ENCODE results near the gene LCAT. TPM values are rescaled to one million over a fixed set of nuclear protein-coding genes. Genes with fewer than 3 reads are reported as not detected.

The LCAT gene
- total RNA-seq, 6 donors from 2014 or later, result 21.9 to 117 (median 26.1) TPM

DNA sequence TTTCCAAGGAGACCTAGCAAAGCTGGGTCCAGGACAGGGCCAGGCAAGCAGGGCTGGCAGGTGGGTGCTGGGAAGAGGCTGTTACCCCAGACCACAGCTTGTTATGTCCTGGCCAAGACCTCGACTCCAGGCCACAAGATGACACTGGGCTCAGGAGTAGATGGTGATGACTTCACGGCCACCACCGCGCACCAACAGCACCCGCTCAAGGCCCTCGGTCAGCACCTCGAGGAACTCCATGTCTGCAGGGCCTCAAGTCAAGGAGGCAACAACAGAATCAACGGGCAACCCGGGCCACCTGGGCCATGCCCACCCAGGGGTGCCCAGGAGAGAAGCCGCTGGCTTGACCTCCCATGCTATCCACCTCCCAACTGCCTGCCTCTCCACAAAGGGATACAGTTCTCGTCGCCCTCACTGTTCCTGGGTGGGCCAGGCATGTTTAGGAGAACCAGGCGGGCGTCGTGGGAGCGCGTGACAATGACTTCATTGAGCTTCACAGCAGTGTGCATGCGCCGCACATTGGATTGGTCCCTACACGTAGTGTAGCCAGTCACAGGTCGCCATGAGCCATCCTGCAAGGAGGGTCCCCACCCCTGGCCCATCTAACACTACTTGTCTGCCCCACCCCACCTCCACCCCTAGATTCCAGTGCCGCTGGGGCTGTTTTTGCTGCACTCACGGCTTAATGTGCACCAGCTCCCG is 921 bp upstream of the LCAT start:
- ATAC-seq (ENCODE audit: low FRiP score in 2 of 2), result no peak
- Histone ChIP-seq H3K4me1 (peaks cover 0 to 25% (median 7%) of the 10 kb centered on the region in 4 donors), H3K4me3 (no peak overlapping the region), H3K27me3 (no peaks in the 10 kb centered on the region), H3K36me3 (peaks cover 30 to 98% (median 87%) of the 10 kb centered on the region in 4 donors), H3K9me3 (no peaks in the 10 kb centered on the region), H3K27ac (peak overlapping the region; percentile 48 to 70 (median 69))
- 95 to 97% methylated on average over 14 to 19 of the region's 24 CpGs for WGBS, 2 donors
- TF ChIP-seq POLR2A (IDR thresholded peaks at IDR 0.05) (no peak), EP300 (IDR thresholded peaks at IDR 0.05) (no peak), POLR2AphosphoS5 (IDR thresholded peaks at IDR 0.05) (no peak)
- TF ChIP-seq, protein P1, sequence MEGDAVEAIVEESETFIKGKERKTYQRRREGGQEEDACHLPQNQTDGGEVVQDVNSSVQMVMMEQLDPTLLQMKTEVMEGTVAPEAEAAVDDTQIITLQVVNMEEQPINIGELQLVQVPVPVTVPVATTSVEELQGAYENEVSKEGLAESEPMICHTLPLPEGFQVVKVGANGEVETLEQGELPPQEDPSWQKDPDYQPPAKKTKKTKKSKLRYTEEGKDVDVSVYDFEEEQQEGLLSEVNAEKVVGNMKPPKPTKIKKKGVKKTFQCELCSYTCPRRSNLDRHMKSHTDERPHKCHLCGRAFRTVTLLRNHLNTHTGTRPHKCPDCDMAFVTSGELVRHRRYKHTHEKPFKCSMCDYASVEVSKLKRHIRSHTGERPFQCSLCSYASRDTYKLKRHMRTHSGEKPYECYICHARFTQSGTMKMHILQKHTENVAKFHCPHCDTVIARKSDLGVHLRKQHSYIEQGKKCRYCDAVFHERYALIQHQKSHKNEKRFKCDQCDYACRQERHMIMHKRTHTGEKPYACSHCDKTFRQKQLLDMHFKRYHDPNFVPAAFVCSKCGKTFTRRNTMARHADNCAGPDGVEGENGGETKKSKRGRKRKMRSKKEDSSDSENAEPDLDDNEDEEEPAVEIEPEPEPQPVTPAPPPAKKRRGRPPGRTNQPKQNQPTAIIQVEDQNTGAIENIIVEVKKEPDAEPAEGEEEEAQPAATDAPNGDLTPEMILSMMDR (IDR thresholded peaks at IDR 0.05), result no peak
- no peak for DNase-seq

DNA sequence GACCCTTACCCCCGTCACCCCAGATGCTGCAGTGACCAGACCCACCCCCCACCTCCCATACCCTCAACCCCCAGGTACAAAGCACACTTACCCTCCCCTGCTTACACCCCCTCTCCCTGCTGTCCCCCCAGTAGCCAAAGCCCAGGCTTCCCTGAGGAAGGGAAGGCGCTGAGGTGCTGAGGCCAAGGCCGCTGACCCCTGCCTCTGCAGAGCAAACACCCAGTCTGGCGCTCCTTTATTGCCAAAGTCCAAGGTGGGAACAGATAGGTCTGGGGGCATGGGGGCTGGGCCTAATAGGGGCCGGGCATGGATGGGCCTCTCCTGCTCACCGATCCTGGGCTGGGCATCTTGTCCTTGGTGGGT is 683 bp downstream of the LCAT start:
- H3K27ac ChIP-seq, result peak overlapping the region; percentile 48 to 70 (median 69)

DNA sequence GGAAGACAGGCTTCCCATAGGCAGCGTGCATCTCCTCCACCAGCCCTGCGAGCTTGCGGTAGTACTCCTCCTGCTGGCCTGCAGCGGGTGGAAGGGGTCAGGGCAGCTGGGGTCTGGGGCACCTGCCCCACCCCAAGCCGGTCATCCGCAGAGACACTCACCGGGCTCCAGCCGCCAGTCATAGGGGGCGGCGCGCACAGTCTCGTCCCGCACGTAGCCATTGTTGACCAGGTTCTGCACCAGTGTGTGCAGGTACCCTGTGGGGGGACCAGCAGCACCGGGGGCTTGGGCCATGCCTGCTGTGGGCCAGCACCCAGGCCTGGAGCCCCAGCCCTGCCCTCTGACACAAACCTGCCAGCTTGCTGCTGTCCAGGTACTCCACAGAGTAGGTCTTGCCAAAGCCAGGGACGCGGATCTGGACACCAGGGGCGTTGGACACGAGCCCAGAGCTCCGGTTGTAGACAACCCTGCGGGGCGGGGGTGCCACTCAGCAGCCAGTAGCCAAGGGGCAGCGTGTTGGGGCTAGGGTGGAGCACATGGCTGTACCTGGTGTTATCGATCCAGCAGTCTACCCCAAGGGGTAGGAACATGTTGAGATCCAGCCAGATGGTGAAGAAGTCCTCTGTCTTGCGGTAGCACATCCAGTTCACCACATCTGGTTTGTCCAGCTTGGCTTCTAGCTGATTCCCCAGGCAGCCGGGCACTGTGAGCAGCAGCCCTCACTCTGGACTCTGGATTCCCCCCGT is 1.2 kb downstream of the LCAT start:
- H3K27ac ChIP-seq, result peak overlapping the region; percentile 48 to 70 (median 69)
- no peak for ATAC-seq (ENCODE audit: low FRiP score in 2 of 2)
- WGBS, 2 donors, result 83 to 87% methylated on average over 4 to 26 of the region's 27 CpGs
- no peaks in the 10 kb centered on the region for H3K9me3 ChIP-seq
- no peak overlapping the region for H3K4me3 ChIP-seq
- peak in 1 of 2 donors; percentile 83 for DNase-seq
- TF ChIP-seq, protein P1 (IDR thresholded peaks at IDR 0.05), result no peak
- TF ChIP-seq EP300 (IDR thresholded peaks at IDR 0.05), result no peak
- peaks cover 17 to 87% (median 71%) of the 10 kb centered on the region in 4 donors for H3K36me3 ChIP-seq
- no peaks in the 10 kb centered on the region for H3K27me3 ChIP-seq
- H3K4me1 ChIP-seq, result peaks cover 0 to 29% (median 7%) of the 10 kb centered on the region in 4 donors

More for the DNA sequence above, 683 bp downstream of the LCAT start:
- no peak for DNase-seq
- Histone ChIP-seq H3K4me3 (no peak overlapping the region), H3K27me3 (no peaks in the 10 kb centered on the region), H3K36me3 (peaks cover 19 to 93% (median 77%) of the 10 kb centered on the region in 4 donors), H3K4me1 (peaks cover 0 to 29% (median 7%) of the 10 kb centered on the region in 4 donors), H3K9me3 (no peaks in the 10 kb centered on the region)
- TF ChIP-seq, protein P1 (IDR thresholded peaks at IDR 0.05), result no peak
- TF ChIP-seq POLR2A (IDR thresholded peaks at IDR 0.05) (no peak), EP300 (IDR thresholded peaks at IDR 0.05) (no peak), POLR2AphosphoS5 (IDR thresholded peaks at IDR 0.05) (no peak)
- no peak for ATAC-seq (ENCODE audit: low FRiP score in 2 of 2)
- 91% methylated on average over 6 of the region's 6 CpGs; no CpG with 5 or more reads in 1 of the 2 donors for WGBS, 2 donors

DNA sequence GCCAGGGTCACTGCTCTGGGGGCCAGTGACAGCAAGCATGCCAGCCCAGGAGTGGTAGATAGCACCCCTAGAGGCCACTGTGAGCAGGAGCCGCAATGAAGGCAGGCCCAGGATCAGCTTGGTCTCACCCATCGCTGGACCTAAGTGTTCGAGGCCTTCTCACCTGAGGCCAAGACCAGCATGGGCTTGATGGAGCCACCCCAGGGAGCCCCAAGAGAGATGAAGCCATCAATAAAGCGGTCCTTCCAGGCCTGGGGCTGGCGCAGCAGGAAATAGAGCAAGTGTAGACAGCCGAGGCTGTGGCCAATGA is 1.8 kb downstream of the LCAT start:
- DNase-seq (no peak), ATAC-seq (ENCODE audit: low FRiP score in 2 of 2) (peak in 1 of 2 donors; percentile 46)
- no peaks in the 10 kb centered on the region for H3K9me3 ChIP-seq
- H3K4me3 ChIP-seq, result no peak overlapping the region
- peaks cover 13 to 82% (median 66%) of the 10 kb centered on the region in 4 donors for H3K36me3 ChIP-seq
- 82% methylated on average over 6 of the region's 6 CpGs; no CpG with 5 or more reads in 1 of the 2 donors for WGBS, 2 donors
- TF ChIP-seq EP300 (IDR thresholded peaks at IDR 0.05), result no peak
- TF ChIP-seq, protein P1 (IDR thresholded peaks at IDR 0.05), result peak; percentile 47 to 68 (median 58)
- no peaks in the 10 kb centered on the region for H3K27me3 ChIP-seq
- H3K27ac ChIP-seq, result peak overlapping the region in 2 of 4 donors; percentile 2 to 68
- peaks cover 4 to 33% (median 11%) of the 10 kb centered on the region in 4 donors for H3K4me1 ChIP-seq
